CD4-positive, alpha-beta T cell treated with Interleukin-15 for 4 hours (primary cell): ENCODE measurements around the gene HACD2.

ENCODE experiments used
- DNase-seq: peaks from one replicate; pipeline ENCODE4 v3.0.0-alpha.2; 2020; ENCODE audit warnings: low spot score

HACD2 gene

GRCh38 chr3:123446210-123446609, 138.6 kb downstream of the HACD2 start:
- DNase-seq, result no peak

DNA sequence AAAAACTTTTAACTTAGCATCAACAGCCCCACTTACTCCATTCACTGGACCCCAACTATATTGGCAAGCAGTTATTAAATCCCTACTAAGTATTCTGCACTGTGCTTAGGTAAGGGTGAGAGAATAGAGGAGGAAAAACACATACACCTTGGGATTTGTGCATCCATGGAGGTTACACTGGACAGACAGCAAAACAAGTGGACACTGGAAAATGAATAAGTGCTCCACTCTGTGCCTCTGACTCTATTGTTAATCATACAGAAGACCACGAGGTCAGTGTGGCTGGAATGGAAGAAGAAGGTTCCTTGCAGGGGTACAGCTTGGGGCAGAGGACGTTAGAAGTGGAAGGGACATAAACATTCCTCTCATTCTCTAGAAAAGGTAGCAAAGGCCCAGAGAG, 139.2 kb downstream of the HACD2 start:
- no peak for DNase-seq

DNA sequence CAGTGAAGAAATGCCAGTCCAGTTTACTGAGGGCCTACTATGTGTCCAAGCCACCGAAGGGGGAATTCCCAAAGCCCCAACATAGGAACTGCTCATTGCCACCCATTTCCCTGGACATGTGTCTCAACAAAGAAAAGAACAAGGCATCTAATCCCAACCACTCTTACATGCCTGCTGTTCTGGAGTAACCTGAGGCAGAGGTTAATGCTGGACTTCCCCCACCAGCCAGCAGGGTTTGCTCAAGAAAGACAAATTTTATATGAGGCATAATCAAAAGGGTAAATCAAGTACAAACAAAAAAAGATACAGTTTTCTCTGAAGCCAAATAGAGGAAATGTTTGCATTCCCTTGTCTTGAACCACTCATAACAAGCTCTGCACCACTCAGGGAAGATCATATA, 140.1 kb downstream of the HACD2 start:
- DNase-seq, result no peak

DNA sequence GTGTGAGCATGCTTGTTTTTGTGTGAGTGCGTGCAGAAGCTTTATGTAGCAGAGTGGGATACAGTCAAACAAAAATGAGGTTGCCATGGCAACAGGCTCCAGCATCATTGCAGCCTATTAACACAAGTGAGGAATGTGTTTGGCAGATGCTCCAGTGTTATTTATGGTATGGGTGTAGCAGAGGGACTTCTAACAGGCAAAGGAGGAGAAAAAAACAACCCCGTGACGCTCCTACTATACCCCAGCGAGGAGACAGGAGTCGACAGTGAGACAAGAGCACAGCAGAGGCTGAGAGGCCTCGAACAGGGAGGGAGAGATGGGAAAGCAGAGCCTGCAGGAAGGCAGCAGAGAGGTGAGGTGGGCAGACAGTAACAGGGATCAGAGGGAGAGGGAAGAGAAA, 140.8 kb downstream of the HACD2 start:
- DNase-seq, result no peak

- no peak for DNase-seq
Observed at GRCh38 chr3:123442908-123443307, 141.9 kb downstream of the HACD2 start.

DNA sequence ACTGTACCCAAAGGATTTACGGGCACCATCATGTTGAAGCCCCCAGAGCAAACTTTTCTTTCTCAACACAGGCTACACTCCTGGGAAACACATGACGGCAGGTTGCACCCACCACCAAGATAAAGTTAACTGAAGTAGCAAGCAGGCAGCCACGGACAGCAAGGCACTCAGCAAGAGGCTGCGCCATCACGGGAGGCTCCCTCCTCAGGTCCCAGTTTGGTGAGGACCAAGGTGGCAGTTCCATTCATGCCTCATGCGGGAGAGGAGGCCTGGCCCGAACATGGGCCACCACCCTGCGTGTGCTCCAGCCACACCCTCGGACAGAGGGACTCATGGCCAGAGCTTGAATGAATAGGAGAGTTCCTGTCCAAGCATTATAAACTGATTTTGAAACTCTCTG, 142.7 kb downstream of the HACD2 start:
- no peak for DNase-seq
